GM21723 (cell line): Measurements from ENCODE around the gene DTNBP1.

Source experiments
- ATAC-seq: cut with Tn5 transposase; IDR thresholded peaks from one replicate; pipeline ENCODE4 v1.9.1; 2021; ENCODE audit warnings: mild to moderate bottlenecking, moderate library complexity; ENCODE audit not compliant: unreplicated experiment

The DTNBP1 gene

DNA sequence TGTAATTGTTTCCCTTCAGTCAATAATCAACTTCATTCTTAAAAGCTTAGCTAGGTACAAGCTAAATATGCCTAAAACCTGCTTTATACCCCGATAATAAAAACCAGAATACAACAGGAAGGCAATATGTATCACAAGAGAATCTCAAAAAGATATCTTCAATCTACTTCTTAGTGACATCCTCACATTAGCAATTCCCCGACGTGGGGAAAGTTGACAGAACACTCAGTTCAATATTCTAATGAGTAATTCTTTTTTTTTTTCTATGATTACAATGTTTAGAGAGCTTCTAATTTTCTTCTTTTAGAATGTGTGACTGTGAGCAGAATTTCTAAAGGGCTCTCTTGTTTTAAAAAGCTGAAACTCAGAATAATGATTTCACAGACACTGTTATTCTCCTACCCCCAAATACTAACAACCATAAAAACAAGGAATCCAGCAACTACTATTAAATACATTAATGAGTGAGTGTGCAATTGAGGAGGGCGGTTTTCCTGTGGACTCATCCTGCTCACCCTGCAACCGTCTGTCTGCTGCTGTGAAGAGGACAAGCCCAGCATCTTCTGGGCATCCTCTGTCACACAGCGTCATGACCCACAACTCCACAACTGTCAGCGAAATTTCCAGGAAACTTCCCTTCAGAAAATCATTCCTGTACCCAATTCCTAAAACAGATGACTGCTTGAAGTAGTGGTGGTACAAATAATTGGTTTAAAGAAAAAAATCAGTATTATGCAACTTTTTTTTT is 68.1 kb downstream of the DTNBP1 start:
- ATAC-seq = no peak

DNA sequence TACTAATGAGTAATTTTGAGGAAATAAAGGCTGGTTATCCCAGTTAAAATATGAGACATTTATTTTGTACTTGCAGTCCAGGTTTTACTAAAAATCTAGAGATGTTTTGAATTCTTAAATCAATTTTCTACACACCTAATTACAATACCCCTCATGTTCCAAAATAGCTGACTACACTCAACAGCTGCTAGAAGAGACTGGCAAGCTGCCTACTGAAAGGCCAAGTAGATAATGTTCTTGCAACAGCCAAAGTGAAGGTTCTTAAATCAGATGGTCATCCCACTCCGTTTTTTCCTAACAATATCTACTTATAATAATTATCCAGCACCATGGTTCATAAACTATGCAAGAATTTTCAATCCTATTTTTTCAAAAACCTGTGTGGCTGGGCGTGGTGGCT is 69.0 kb downstream of the DTNBP1 start:
- no peak for ATAC-seq

- ATAC-seq = no peak
Measured at GRCh38 chr6:15592610-15593009, 70.2 kb downstream of the DTNBP1 start.

- ATAC-seq = no peak
Measured at GRCh38 chr6:15588971-15589634, 73.7 kb downstream of the DTNBP1 start.

- no peak for ATAC-seq
Measured at GRCh38 chr6:15586503-15586902, 76.3 kb downstream of the DTNBP1 start.

DNA sequence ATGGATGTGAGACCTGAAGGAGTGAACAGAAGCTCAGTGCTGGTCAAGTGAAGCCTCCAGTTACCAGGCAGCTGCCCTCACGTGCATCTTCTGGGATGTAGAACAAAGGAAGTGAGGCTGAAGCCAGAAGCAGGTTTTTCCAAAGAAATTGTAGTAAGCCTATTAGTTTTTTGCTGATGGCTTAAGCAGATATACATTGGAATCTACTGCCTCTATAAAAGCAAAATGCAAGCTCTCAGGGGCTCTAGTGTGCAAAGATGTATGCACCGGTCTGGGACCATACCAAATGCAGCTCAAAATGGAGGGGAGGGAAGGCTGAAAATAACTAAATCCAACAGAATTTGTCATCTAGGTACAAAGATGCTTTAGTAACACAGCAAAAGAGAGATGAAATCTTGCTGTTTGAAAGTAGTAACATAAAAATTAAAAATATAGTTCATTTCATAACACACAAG is 77.0 kb downstream of the DTNBP1 start:
- no peak for ATAC-seq

GRCh38 chr6:15582499-15582898 is 80.3 kb downstream of the DTNBP1 start:
- ATAC-seq = no peak

GRCh38 chr6:15581751-15582150 is 81.1 kb downstream of the DTNBP1 start:
- ATAC-seq = no peak

DNA sequence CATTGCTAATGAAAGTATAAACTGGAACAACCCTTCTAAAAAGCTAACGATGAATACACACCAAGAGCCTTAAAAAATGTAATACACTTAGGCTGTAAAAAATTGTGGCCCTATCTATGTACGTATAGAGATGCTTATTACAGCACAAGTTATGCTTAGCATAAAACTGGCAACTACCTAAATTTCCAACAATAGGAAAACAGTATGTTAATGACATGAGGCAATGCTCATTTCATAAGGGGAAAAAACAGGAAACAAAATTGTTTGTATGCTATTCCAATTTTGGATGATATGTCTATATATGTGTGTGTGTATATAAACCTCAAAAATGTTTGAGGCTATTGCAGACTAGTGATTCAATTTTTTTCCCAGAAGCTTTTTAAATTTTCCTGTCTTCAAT is 82.5 kb downstream of the DTNBP1 start:
- no peak for ATAC-seq

GRCh38 chr6:15578716-15579391 is 84.0 kb downstream of the DTNBP1 start:
- ATAC-seq = no peak

GRCh38 chr6:15577550-15578171 is 85.2 kb downstream of the DTNBP1 start:
- ATAC-seq = no peak

DNA sequence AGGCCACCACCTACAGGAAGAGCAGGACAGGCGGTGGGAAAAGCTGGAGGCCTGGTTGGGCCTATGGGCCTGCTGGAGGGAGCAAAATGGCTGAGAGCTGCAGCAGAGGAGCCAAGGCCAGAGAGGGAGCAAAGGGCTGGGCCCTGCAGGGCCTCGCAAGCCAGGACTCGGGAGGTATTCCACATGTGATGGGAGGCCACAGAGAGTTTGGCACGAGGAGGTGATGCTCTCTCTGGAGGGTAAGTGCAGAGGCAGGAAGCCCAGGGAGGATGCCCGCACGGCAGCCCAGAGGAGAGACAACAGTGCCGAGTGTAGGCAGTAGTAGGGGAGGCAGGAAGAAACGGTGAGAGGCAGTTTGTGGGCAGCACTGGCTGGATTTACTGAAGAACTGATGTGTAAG is 85.7 kb downstream of the DTNBP1 start:
- ATAC-seq = no peak

- ATAC-seq = no peak
Measured at GRCh38 chr6:15575357-15576033, 87.3 kb downstream of the DTNBP1 start.

GRCh38 chr6:15574486-15574885 is 88.3 kb downstream of the DTNBP1 start:
- ATAC-seq = no peak

GRCh38 chr6:15574023-15574422 is 88.8 kb downstream of the DTNBP1 start:
- ATAC-seq = no peak

DNA sequence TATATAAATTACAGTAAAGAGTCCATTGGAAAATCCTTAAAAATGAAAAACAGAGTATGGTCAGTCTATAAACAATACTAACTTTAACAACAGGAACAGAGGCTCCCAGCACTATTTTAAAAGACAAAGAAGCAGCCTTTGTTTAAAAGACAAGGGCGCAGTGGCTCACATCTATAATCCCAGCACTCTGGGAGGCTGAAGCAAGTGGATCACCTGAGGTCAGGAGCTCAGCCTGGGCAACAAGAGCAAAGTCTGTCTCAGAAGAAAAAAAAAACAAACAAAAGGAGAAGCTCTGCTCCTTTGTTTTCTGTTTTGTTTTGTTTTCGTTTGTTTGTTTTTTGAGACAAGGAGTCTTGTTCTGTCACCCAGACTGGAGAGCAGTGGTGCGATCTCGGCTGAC is 89.4 kb downstream of the DTNBP1 start:
- no peak for ATAC-seq

DNA sequence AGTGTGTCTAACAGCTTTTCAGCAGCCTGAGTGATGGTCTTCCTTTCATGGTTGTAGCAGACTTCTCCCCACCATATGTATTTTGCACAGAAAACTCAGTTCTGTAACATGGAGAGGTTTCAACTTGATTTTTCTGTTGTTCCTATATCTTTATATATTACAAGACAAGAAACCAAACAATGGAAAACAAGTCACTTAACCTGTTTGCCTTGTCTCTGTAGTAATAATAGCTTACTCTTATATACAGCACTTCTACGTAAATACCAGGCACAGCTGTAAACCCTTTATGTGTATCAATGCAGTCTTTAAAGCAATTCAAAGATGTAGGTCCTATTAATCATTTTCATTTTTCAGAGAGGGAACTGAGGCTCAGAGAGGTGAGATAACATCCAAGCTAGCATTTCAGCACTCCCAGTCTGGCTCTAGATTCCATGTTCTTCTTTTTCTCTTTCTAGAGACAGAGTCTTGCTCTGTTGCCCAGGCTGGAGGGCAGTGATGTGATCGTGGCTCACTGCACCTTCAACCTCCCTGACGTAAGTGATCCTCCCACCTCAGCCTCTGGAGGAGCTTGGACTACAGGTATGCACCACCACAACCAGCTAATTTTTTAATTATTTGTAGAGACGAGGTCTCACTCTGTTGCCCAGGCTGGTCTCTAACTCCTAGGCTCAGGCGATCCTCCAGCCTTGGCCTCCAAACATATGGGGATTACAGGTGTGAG is 90.4 kb downstream of the DTNBP1 start:
- no peak for ATAC-seq

DNA sequence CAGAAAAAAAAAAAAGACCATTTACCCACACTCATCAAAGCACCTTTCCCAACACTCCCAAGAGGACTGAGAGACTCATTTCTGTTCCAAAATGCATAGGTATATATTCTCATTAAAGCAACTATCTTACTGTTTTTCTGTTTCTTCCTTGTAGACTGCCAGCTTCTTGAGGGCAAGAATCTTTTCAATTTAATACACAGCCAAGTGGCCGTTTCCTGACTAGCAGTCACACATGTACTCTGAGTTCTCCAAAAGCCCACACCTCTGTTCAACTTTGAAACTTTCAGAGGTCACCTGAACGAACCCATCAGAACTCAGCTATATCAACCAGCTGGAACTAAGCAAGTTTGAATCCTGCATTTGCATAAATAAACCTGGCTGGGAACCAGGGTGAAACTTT is 92.7 kb downstream of the DTNBP1 start:
- ATAC-seq = no peak

GRCh38 chr6:15569035-15569995 is 93.5 kb downstream of the DTNBP1 start:
- ATAC-seq = no peak
